HCT116 (cell line): ENCODE results near the gene CECR2.

Experiments
- EZH2phosphoT487 ChIP-seq: fragments of 200-600 bp; IDR thresholded peaks from 2 replicates; pipeline ENCODE4 v1.6.1; 2018; ENCODE audit warnings: antibody characterized with exemption, borderline replicate concordance
- JUND ChIP-seq: IDR thresholded peaks from 2 replicates; pipeline ENCODE4 v1.6.1; 2012
- POLR2A ChIP-seq: IDR thresholded peaks from 2 replicates; pipeline ENCODE4 v1.7.0; 2011; ENCODE audit warnings: borderline replicate concordance; ENCODE audit not compliant: insufficient read depth, insufficient read length; ENCODE audit errors: extremely low read depth
- TF ChIP-seq, protein P1 (sequence below), 3 experiments: fragments of 200-600 bp in 1 of 3; sonication (generic) in 1 of 3; IDR thresholded peaks in 2 of 3; conservative IDR thresholded peaks in 1 of 3; 2 replicates each; pipeline ENCODE4 v1.5.1; 2012 to 2017; ENCODE audit warnings: low read depth in 2 of 3, low read length in 2 of 3, antibody characterized with exemption in 1 of 3, borderline replicate concordance in 1 of 3, control low read depth in 1 of 3, mild to moderate bottlenecking in 1 of 3, mixed read lengths in 1 of 3, mixed run types in 1 of 3, moderate library complexity in 1 of 3; ENCODE audit not compliant: insufficient read depth in 1 of 3

DNA sequence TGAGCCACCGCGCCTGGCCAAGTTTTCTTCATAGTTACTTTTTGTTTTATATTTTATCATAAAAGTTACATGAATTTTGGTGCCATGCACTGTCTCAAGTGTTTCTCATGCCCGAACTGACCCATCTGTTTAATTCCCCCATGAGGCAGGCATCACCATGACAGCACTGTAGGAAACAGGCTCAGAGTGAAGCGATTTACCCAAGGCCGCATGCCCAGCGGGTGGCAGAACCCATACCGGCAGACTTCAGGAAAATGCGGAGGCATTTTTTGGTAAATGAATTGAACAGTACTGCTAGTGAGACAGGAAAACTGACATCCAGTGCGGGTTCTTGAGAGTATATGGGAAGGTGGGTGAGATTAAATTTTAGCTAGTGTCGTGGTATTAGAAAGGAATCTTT, 19.0 kb downstream of the CECR2 start:
- TF ChIP-seq, protein P1, sequence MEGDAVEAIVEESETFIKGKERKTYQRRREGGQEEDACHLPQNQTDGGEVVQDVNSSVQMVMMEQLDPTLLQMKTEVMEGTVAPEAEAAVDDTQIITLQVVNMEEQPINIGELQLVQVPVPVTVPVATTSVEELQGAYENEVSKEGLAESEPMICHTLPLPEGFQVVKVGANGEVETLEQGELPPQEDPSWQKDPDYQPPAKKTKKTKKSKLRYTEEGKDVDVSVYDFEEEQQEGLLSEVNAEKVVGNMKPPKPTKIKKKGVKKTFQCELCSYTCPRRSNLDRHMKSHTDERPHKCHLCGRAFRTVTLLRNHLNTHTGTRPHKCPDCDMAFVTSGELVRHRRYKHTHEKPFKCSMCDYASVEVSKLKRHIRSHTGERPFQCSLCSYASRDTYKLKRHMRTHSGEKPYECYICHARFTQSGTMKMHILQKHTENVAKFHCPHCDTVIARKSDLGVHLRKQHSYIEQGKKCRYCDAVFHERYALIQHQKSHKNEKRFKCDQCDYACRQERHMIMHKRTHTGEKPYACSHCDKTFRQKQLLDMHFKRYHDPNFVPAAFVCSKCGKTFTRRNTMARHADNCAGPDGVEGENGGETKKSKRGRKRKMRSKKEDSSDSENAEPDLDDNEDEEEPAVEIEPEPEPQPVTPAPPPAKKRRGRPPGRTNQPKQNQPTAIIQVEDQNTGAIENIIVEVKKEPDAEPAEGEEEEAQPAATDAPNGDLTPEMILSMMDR (IDR thresholded peaks at IDR 0.05 in 2 of 3, conservative IDR thresholded peaks at IDR 0.05 in 1 of 3; ENCODE audit: borderline replicate concordance in 1 of 3, insufficient read depth in 1 of 3, low read depth in 2 of 3, low read length in 2 of 3): no peak
- TF ChIP-seq JUND (no peak), POLR2A (no peak), EZH2phosphoT487 (no peak)
